H1 (cell line): ENCODE data around the gene RTKN. TPM values are rescaled to one million over a fixed set of nuclear protein-coding genes. Genes with fewer than 3 reads are reported as not detected.

Source experiments
- EGR1 ChIP-seq: IDR thresholded peaks from 2 replicates; pipeline ENCODE4 v1.6.1; 2011; ENCODE audit warnings: low read depth, low read length, borderline replicate concordance
- RAD21 ChIP-seq, 2 experiments: IDR thresholded peaks in 1 of 2; conservative IDR thresholded peaks in 1 of 2; 2 replicates each; pipeline ENCODE4 v1.6.1; 2011; ENCODE audit warnings: low read depth in 2 of 2, low read length in 2 of 2, improper control_type of control experiment in 1 of 2, inconsistent platforms in 1 of 2, mild to moderate bottlenecking in 1 of 2, moderate library complexity in 1 of 2
- TAF1 ChIP-seq: IDR thresholded peaks from 2 replicates; pipeline ENCODE4 v1.6.1; 2011; ENCODE audit warnings: mild to moderate bottlenecking, low read depth, low read length
- polyA plus RNA-seq, 7 experiments: library from polyadenylated mRNA; depleted of rRNA in 3 of 7; stranded (reverse) in 5 of 7; unstranded in 2 of 7; fragments of >200 nt in 5 of 7; fragments of 200-250 nt in 2 of 7; gene quantifications; 1 replicate in 5 of 7; 2 replicates in 1 of 7; 4 replicates in 1 of 7; pipeline versions ENCODE4 v1.2.1 to v1.2.3, GENCODE V29; 2011 to 2013; ENCODE audit warnings: missing spikeins in 2 of 7, mixed read lengths in 2 of 7
- total RNA-seq: library from RNA; stranded (reverse); fragmentation: NEBNext Ultra II Directional; extraction: Animal tissue kit (Norgen Biotek cat#: 25700); gene quantifications from 2 replicates; pipeline ENCODE4 v1.2.1, GENCODE V29; 2021

RTKN gene
- total and polyA plus RNA-seq, 2 of the 8 experiments (the other 6 are each of a cell fraction or from before 2014, with no cell fraction given) = 40.2 to 54.1 TPM

- TF ChIP-seq EGR1 (no peak), TAF1 (no peak), RAD21 (IDR thresholded peaks at IDR 0.05 in 1 of 2, conservative IDR thresholded peaks at IDR 0.05 in 1 of 2; ENCODE audit: low read depth in 2 of 2, low read length in 2 of 2) (no peak)
Measured at GRCh38 chr2:74414441-74414840, 27.3 kb downstream of the RTKN start (continued).
